Measurements from ENCODE around the gene CACNA1I.

DNA sequence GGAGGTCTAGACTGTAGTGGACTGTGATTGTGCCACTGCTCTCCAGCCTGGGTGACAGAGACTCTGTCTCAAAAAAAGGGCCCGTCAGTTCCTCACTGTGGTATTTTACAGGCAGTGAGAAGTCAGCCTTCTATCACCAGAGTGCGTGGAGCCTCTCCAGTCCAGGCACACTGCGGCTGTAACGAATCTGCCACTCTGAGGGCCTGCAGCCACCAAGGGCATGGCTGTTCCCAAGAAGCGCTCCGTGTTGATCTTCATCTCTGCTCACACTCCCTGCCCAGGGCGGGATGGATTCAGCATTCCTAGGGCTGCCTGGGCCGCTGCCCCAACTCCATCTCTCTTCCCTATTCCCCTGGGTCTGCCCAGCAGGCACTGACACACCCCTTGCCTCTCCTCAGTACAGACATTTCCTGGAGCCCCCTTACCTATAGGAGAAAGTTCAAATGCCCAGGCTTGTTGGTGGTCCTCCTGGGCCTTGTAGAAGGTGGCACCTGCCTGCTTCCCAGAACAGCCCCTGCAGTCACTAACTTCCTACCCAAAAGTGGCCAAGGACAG is 148.4 kb downstream of the CACNA1I start:
- TF ChIP-seq POLR2A (IDR thresholded peaks at IDR 0.05), result no peak
- no peak for TF ChIP-seq POLR2AphosphoS5 (IDR thresholded peaks at IDR 0.05)

Measured in sigmoid colon (tissue), 4 donors.